ENCODE results near the gene FBH1. TPM values are rescaled to one million over a fixed set of nuclear protein-coding genes. Genes with fewer than 3 reads are reported as not detected.

FBH1 gene
- total and polyA plus RNA-seq, 9 of the 15 experiments (the other 6 are each of a cell fraction or from before 2014, with no cell fraction given) = 13.4 to 108 (median 77.8) TPM

DNA sequence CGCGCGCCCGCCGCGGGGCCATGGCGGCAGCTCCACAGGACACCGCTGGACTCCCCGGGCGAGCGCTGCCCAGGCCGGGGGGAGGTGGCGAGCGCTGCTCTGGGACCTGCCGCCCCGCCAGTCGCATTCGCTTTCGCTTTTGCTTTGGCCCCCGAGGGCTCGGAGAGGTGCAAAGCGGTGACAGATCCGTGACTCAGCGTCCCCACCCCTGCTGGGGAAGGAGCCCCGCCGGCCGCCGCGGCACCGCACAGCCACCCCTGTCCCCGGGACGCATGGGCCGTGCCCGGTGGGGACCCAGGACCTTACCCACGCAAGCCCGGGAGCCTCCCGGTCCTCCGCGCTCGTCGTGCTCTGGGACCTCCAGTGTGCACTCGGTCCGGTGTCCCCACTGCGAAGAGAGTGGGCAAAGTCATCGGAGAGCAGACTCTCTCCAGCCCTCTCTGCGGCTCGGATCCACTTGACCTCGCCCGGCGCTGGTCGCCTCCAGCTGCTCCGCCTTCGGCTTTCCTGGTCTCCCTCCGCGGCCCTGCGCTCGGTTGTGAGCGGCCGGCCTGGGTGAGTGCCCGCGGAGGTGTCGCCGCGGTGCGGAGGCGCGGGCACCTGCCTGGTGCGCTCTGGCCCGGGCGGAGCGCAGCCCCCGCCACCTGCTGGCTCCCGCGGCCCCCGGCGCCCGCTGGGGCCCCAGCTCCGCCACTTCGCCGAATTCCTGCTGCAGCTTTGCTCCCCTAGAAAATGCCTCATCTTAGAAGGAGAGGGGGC lies 87.6 kb downstream of the FBH1 start, which contains the start of gene IL15RA (continued):
- no peak for TF ChIP-seq EWSR1 (IDR thresholded peaks at IDR 0.05; ENCODE audit: borderline replicate concordance, low read depth, partially characterized antibody)
- TF ChIP-seq HNRNPLL (IDR thresholded peaks at IDR 0.05; ENCODE audit: low read depth, low read length, poor library complexity, severe bottlenecking) = peak; percentile 28
- no peak for TF ChIP-seq GTF2A2 (tag; IDR thresholded peaks at IDR 0.05)
- TF ChIP-seq, protein P1, sequence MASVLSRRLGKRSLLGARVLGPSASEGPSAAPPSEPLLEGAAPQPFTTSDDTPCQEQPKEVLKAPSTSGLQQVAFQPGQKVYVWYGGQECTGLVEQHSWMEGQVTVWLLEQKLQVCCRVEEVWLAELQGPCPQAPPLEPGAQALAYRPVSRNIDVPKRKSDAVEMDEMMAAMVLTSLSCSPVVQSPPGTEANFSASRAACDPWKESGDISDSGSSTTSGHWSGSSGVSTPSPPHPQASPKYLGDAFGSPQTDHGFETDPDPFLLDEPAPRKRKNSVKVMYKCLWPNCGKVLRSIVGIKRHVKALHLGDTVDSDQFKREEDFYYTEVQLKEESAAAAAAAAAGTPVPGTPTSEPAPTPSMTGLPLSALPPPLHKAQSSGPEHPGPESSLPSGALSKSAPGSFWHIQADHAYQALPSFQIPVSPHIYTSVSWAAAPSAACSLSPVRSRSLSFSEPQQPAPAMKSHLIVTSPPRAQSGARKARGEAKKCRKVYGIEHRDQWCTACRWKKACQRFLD (CRISPR knock-in tag; IDR thresholded peaks at IDR 0.05) = 0 out of 2 replicates have a peak, but pooled peaks have one; percentile 55
- TF ChIP-seq, protein P2, sequence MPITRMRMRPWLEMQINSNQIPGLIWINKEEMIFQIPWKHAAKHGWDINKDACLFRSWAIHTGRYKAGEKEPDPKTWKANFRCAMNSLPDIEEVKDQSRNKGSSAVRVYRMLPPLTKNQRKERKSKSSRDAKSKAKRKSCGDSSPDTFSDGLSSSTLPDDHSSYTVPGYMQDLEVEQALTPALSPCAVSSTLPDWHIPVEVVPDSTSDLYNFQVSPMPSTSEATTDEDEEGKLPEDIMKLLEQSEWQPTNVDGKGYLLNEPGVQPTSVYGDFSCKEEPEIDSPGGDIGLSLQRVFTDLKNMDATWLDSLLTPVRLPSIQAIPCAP (CRISPR knock-in tag; IDR thresholded peaks at IDR 0.05; ENCODE audit: borderline replicate concordance) = peak; percentile 79; the same call in 1 of the 2 replicates
- TF ChIP-seq POLR2B (IDR thresholded peaks at IDR 0.05; ENCODE audit: low read depth, partially characterized antibody) = peak; percentile 41
- peak; percentile 88 for TF ChIP-seq ZNF316 (IDR thresholded peaks at IDR 0.05)
- TF ChIP-seq ARID1B (IDR thresholded peaks at IDR 0.05) = peak; percentile 71
- TF ChIP-seq SUPT5H (IDR thresholded peaks at IDR 0.05) = peak; percentile 64
- TF ChIP-seq, protein P3, sequence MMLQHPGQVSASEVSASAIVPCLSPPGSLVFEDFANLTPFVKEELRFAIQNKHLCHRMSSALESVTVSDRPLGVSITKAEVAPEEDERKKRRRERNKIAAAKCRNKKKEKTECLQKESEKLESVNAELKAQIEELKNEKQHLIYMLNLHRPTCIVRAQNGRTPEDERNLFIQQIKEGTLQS (IDR thresholded peaks at IDR 0.05) = peak; percentile 81
- TF ChIP-seq, protein P3 (CRISPR knock-in tag; conservative IDR thresholded peaks at IDR 0.05) = no peak
- no peak for TF ChIP-seq NEUROD1 (IDR thresholded peaks at IDR 0.05; ENCODE audit: borderline replicate concordance, low read depth, low read length, partially characterized antibody)
- TF ChIP-seq CREB1 (IDR thresholded peaks at IDR 0.05) = no peak; the same call in 1 of the 2 replicates
- TF ChIP-seq CREB1 (CRISPR knock-in tag; IDR thresholded peaks at IDR 0.05) = peak; percentile 30; the same call in 1 of the 2 replicates
- peak; percentile 73 for TF ChIP-seq KDM5B (IDR thresholded peaks at IDR 0.05; ENCODE audit: insufficient replicate concordance, low read depth, low read length)
- no peak for TF ChIP-seq SRSF7 (optimal IDR thresholded peaks at IDR 0.05; ENCODE audit: low read depth, low read length)
- TF ChIP-seq MAFG (tag; conservative IDR thresholded peaks at IDR 0.05) = peak; percentile 78
- no peak; the same call in 1 of the 2 replicates for TF ChIP-seq ZNF143 (CRISPR knock-in tag; IDR thresholded peaks at IDR 0.05)
- TF ChIP-seq ZNF146 (CRISPR knock-in tag; IDR thresholded peaks at IDR 0.05; ENCODE audit: unreplicated experiment) = no peak
- peak; percentile 16 to 20; a peak in 2 of 4 replicates for TF ChIP-seq NRF1 (conservative IDR thresholded peaks at IDR 0.05 in 1 of 2, IDR thresholded peaks at IDR 0.05 in 1 of 2)

Data from K562 (cell line).